H9 (cell line): ENCODE results near the gene CD28. TPM values are rescaled to one million over a fixed set of nuclear protein-coding genes. Genes with fewer than 3 reads are reported as not detected.

ENCODE experiments used
- DNase-seq: peaks from one replicate; pipeline ENCODE4 v3.0.0-alpha.2; 2017
- H2AFZ ChIP-seq: one replicate; pipeline ENCODE4 v1.6.1; 2013; ENCODE audit warnings: mild to moderate bottlenecking, low read length, control low read depth, moderate library complexity
- H2AK5ac ChIP-seq: 2 replicates; pipeline ENCODE4 v1.6.1; 2013; ENCODE audit warnings: low read length, control low read depth, mixed read lengths; ENCODE audit not compliant: insufficient read length
- H2BK120ac ChIP-seq: one replicate; pipeline ENCODE4 v1.6.1; 2013; ENCODE audit warnings: low read depth, mild to moderate bottlenecking, low read length, control low read depth, inconsistent platforms; ENCODE audit not compliant: poor library complexity, severe bottlenecking
- H2BK12ac ChIP-seq: 2 replicates; pipeline ENCODE4 v1.6.1; 2013; ENCODE audit warnings: low read length, control low read depth, mixed read lengths, low read depth; ENCODE audit not compliant: insufficient read length
- H2BK15ac ChIP-seq: 2 replicates; pipeline ENCODE4 v1.6.1; 2013; ENCODE audit warnings: low read depth, low read length, control low read depth
- H2BK20ac ChIP-seq: one replicate; pipeline ENCODE4 v1.6.1; 2013; ENCODE audit warnings: low read depth, mild to moderate bottlenecking, low read length, control low read depth, inconsistent platforms; ENCODE audit not compliant: poor library complexity, severe bottlenecking
- H2BK5ac ChIP-seq: 2 replicates; pipeline ENCODE4 v1.6.1; 2013; ENCODE audit warnings: low read length, control low read depth, mixed read lengths; ENCODE audit not compliant: insufficient read length
- H3K14ac ChIP-seq: 2 replicates; pipeline ENCODE4 v1.6.1; 2013; ENCODE audit warnings: low read length, control low read depth; ENCODE audit not compliant: insufficient read depth
- H3K18ac ChIP-seq: 2 replicates; pipeline ENCODE4 v1.6.1; 2013; ENCODE audit warnings: low read depth, mild to moderate bottlenecking, mixed read lengths, low read length, control low read depth; ENCODE audit not compliant: insufficient read length
- H3K23ac ChIP-seq: 2 replicates; pipeline ENCODE4 v1.6.1; 2013; ENCODE audit warnings: low read length, control low read depth, mixed read lengths, low read depth; ENCODE audit not compliant: insufficient read length
- H3K23me2 ChIP-seq: 2 replicates; pipeline ENCODE4 v1.6.1; 2013; ENCODE audit warnings: low read depth, mild to moderate bottlenecking, mixed read lengths, low read length, control low read depth; ENCODE audit not compliant: insufficient read length, poor library complexity, severe bottlenecking
- H3K27ac ChIP-seq: 2 replicates; pipeline ENCODE4 v1.5.1; 2013; ENCODE audit warnings: low read length, control low read depth, mixed read lengths, low read depth; ENCODE audit not compliant: insufficient read length
- H3K27me3 ChIP-seq: 2 replicates; pipeline ENCODE4 v1.6.1; 2013; ENCODE audit warnings: low read length, control low read depth, inconsistent platforms; ENCODE audit not compliant: insufficient read depth
- H3K4ac ChIP-seq: 2 replicates; pipeline ENCODE4 v1.6.1; 2013; ENCODE audit warnings: low read depth, mild to moderate bottlenecking, control low read depth, inconsistent platforms, low read length, moderate library complexity
- H3K4me1 ChIP-seq: 2 replicates; pipeline ENCODE4 v1.6.1; 2013; ENCODE audit warnings: low read length, control low read depth, inconsistent platforms; ENCODE audit not compliant: insufficient read depth
- H3K4me2 ChIP-seq: 2 replicates; pipeline ENCODE4 v1.6.1; 2013; ENCODE audit warnings: low read length, control low read depth, mixed read lengths; ENCODE audit not compliant: insufficient read length, insufficient read depth
- H3K56ac ChIP-seq: 2 replicates; pipeline ENCODE4 v1.6.1; 2013; ENCODE audit warnings: low read depth, mild to moderate bottlenecking, mixed read lengths, low read length, control low read depth; ENCODE audit not compliant: insufficient read length
- H3K79me1 ChIP-seq: 2 replicates; pipeline ENCODE4 v1.6.1; 2013; ENCODE audit warnings: low read depth, mild to moderate bottlenecking, moderate library complexity, low read length, control low read depth, inconsistent platforms; ENCODE audit not compliant: insufficient read depth, poor library complexity, severe bottlenecking
- H3K79me2 ChIP-seq: 2 replicates; pipeline ENCODE4 v1.6.1; 2013; ENCODE audit warnings: low read length, control low read depth, inconsistent platforms; ENCODE audit not compliant: insufficient read depth
- H3K9ac ChIP-seq: 2 replicates; pipeline ENCODE4 v1.6.1; 2013; ENCODE audit warnings: low read length, control low read depth, mixed read lengths; ENCODE audit not compliant: insufficient read length; ENCODE audit errors: extremely low read depth
- H3K9me3 ChIP-seq: one replicate; pipeline ENCODE4 v1.6.1; 2013; ENCODE audit warnings: low read depth, low read length, inconsistent platforms; ENCODE audit not compliant: control insufficient read depth
- H3T11ph ChIP-seq: one replicate; pipeline ENCODE4 v1.6.1; 2013; ENCODE audit warnings: mild to moderate bottlenecking, low read length, control low read depth, inconsistent platforms
- H4K20me1 ChIP-seq: one replicate; pipeline ENCODE4 v1.6.1; 2013; ENCODE audit not compliant: control insufficient read depth, insufficient read length, insufficient read depth
- H4K5ac ChIP-seq: 2 replicates; pipeline ENCODE4 v1.6.1; 2013; ENCODE audit warnings: low read depth, mild to moderate bottlenecking, mixed read lengths, low read length, control low read depth; ENCODE audit not compliant: insufficient read length
- H4K8ac ChIP-seq: replicated peaks from 2 replicates; pipeline ENCODE4 v1.6.1; 2013; ENCODE audit warnings: low read length, control low read depth, mixed read lengths, low read depth; ENCODE audit not compliant: insufficient read length
- H4K91ac ChIP-seq: 2 replicates; pipeline ENCODE4 v1.6.1; 2013; ENCODE audit warnings: low read depth, mild to moderate bottlenecking, moderate library complexity, mixed read lengths, low read length, control low read depth; ENCODE audit not compliant: insufficient read length
- H3K27ac Mint-ChIP-seq, 3 experiments: 2 replicates in 2 of 3; 3 replicates in 1 of 3; pipeline ENCODE4 v1.8.0; 2020 to 2021; ENCODE audit warnings: mixed read lengths in 3 of 3, mild to moderate bottlenecking in 1 of 3, moderate library complexity in 1 of 3
- H3K27me3 Mint-ChIP-seq: 2 replicates; pipeline ENCODE4 v1.8.0; 2021; ENCODE audit warnings: low read depth, mild to moderate bottlenecking, moderate library complexity, mixed read lengths
- H3K36me3 Mint-ChIP-seq, 3 experiments: 2 replicates in 2 of 3; 3 replicates in 1 of 3; pipeline ENCODE4 v1.8.0; 2020 to 2021; ENCODE audit warnings: low read depth in 3 of 3, mixed read lengths in 3 of 3; ENCODE audit not compliant: insufficient read depth in 1 of 3
- H3K4me1 Mint-ChIP-seq, 2 experiments: 2 replicates each; pipeline ENCODE4 v1.8.0; 2020; ENCODE audit warnings: mixed read lengths in 2 of 2
- H3K4me3 Mint-ChIP-seq, 2 experiments: 2 replicates in 1 of 2; 3 replicates in 1 of 2; pipeline ENCODE4 v1.8.0; 2020 to 2021; ENCODE audit warnings: mild to moderate bottlenecking in 2 of 2, mixed read lengths in 2 of 2, moderate library complexity in 1 of 2
- H3K9me3 Mint-ChIP-seq, 2 experiments: 2 replicates in 1 of 2; 3 replicates in 1 of 2; pipeline ENCODE4 v1.8.0; 2020; ENCODE audit warnings: mild to moderate bottlenecking in 2 of 2, mixed read lengths in 2 of 2, moderate library complexity in 1 of 2
- WGBS: extraction: QIAGEN DNeasy Blood & Tissue Kit; methylation state at CpG from one replicate; pipeline ENCODE4 v1.1.7; 2013; ENCODE audit warnings: missing lambda C conversion rate, low lambda C conversion rate, mixed read lengths; ENCODE audit not compliant: insufficient read length; ENCODE audit errors: extremely low coverage; 5-methylcytosine and 5-hydroxymethylcytosine counted together
- total RNA-seq: library from RNA; stranded (reverse); gene quantifications from 2 replicates; pipeline ENCODE4 v1.2.1, GENCODE V29; 2021
- TF ChIP-seq, protein P1 (sequence below): fragments of 200-600 bp; sonication (generic); conservative IDR thresholded peaks from 3 replicates; pipeline ENCODE4 v1.8.0; 2021; ENCODE audit warnings: antibody characterized with exemption, mild to moderate bottlenecking

CD28 gene
- total RNA-seq, 1 experiment from 2014 or later: not detected

DNA sequence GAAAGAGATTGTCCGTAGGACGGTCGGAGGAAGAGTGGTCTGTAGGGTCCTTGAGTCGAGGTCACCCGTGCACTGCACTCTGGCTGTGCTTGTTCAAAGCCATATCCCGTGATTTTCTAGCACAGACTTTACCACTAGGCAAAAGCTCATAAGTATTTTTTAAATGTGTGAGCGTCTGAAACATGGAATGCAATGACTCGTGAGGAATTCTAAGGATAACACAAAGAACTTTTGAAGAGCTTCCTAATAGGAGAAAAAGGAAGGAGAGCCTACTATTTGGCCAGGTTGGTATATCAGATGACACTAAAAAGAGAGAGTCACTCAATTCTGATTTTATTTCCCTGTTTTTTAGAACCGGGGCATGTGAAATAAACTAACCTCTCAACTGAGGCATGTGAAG lies 68.3 kb downstream of the CD28 start:
- H4K5ac ChIP-seq: no peak overlapping the region
- no CpG with 5 or more reads among the region's 9 CpGs for WGBS

More for the DNA sequence above, 68.3 kb downstream of the CD28 start:
- Histone ChIP-seq H3K79me2 (no peaks in the 10 kb centered on the region), H3K4ac (no peak overlapping the region), H3K56ac (no peak overlapping the region), H2BK120ac (no peak overlapping the region), H2AK5ac (no peak overlapping the region), H3K27me3 (no peaks in the 10 kb centered on the region), H3K18ac (no peak overlapping the region), H2BK20ac (no peak overlapping the region), H3K9me3 (no peaks in the 10 kb centered on the region), H2BK15ac (no peak overlapping the region), H3K9ac (no peak overlapping the region), H3K27ac (no peak overlapping the region), H3K23me2 (no peaks in the 10 kb centered on the region), H3K4me2 (no peak overlapping the region), H3K79me1 (no peaks in the 10 kb centered on the region), H4K91ac (no peak overlapping the region), H3K14ac (no peak overlapping the region), H2BK5ac (no peak overlapping the region), H3K4me1 (no peaks in the 10 kb centered on the region), H2AFZ (no peak overlapping the region), H3K23ac (no peak overlapping the region), H2BK12ac (no peak overlapping the region), H3T11ph (no peak overlapping the region), H4K20me1 (no peaks in the 10 kb centered on the region), H4K8ac (no peak overlapping the region)
- H3K27ac Mint-ChIP-seq: no peak overlapping the region
- H3K4me3 Mint-ChIP-seq: no peak overlapping the region
- H3K27me3 Mint-ChIP-seq: no peaks in the 10 kb centered on the region; the same call in 1 of the 2 replicates
- TF ChIP-seq, protein P1, sequence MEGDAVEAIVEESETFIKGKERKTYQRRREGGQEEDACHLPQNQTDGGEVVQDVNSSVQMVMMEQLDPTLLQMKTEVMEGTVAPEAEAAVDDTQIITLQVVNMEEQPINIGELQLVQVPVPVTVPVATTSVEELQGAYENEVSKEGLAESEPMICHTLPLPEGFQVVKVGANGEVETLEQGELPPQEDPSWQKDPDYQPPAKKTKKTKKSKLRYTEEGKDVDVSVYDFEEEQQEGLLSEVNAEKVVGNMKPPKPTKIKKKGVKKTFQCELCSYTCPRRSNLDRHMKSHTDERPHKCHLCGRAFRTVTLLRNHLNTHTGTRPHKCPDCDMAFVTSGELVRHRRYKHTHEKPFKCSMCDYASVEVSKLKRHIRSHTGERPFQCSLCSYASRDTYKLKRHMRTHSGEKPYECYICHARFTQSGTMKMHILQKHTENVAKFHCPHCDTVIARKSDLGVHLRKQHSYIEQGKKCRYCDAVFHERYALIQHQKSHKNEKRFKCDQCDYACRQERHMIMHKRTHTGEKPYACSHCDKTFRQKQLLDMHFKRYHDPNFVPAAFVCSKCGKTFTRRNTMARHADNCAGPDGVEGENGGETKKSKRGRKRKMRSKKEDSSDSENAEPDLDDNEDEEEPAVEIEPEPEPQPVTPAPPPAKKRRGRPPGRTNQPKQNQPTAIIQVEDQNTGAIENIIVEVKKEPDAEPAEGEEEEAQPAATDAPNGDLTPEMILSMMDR: no peak
- peaks cover 0 to 5% of the 10 kb centered on the region in 2 experiments; a peak in 1 of 5 replicates for H3K9me3 Mint-ChIP-seq
- peaks cover 0 to 3% (median 2%) of the 10 kb centered on the region in 3 experiments; a peak in 2 of 7 replicates for H3K36me3 Mint-ChIP-seq
- H3K4me1 Mint-ChIP-seq: no peaks in the 10 kb centered on the region
- DNase-seq: no peak
